ENCODE measurements around the gene TSPOAP1. TPM values are rescaled to one million over a fixed set of nuclear protein-coding genes. Genes with fewer than 3 reads are reported as not detected.

Gene TSPOAP1
- total RNA-seq, 4 donors from 2014 or later: 11.4 to 16.3 (median 13.0) TPM

DNA sequence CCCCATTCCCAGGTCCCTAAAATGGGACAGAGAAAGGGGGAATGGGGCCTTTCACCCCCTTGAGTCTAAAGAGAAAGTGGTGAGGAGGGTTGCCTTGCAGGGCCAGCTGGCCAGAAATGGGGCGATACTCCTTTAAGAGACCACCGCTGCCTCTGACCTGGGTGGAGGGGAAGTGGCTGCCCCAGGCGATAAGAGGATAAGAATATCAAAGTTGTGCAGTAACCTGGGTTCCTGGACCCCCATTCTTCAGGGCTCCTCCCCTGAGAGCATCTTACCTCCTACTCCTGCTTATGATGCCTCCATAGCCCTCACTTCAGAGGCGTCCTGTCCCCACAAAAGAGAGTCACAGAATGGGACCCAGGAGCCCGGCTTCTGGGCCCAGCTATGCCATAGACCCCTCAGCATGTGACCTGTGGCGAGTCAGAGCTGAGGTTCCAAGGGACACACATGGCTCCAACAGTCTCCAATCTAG lies 5.2 kb upstream of the TSPOAP1 start:
- no peak for DNase-seq (ENCODE audit: low spot score in 2 of 2)
- WGBS, 2 donors: 63 to 67% methylated on average over 6 of the region's 6 CpGs
- Histone ChIP-seq H3K27ac (peak overlapping the region in 1 of 4 donors; percentile 89), H3K36me3 (no peaks in the 10 kb centered on the region), H3K27me3 (peaks cover 0 to 25% of the 10 kb centered on the region in 2 donors), H3K4me3 (peak overlapping the region in 1 of 4 donors; percentile 56), H3K4me1 (peaks cover 0 to 35% (median 19%) of the 10 kb centered on the region in 4 donors), H3K9me3 (no peaks in the 10 kb centered on the region)
- TF ChIP-seq EP300 (IDR thresholded peaks at IDR 0.05) (no peak), POLR2A (IDR thresholded peaks at IDR 0.05) (no peak)
- TF ChIP-seq, protein P1, sequence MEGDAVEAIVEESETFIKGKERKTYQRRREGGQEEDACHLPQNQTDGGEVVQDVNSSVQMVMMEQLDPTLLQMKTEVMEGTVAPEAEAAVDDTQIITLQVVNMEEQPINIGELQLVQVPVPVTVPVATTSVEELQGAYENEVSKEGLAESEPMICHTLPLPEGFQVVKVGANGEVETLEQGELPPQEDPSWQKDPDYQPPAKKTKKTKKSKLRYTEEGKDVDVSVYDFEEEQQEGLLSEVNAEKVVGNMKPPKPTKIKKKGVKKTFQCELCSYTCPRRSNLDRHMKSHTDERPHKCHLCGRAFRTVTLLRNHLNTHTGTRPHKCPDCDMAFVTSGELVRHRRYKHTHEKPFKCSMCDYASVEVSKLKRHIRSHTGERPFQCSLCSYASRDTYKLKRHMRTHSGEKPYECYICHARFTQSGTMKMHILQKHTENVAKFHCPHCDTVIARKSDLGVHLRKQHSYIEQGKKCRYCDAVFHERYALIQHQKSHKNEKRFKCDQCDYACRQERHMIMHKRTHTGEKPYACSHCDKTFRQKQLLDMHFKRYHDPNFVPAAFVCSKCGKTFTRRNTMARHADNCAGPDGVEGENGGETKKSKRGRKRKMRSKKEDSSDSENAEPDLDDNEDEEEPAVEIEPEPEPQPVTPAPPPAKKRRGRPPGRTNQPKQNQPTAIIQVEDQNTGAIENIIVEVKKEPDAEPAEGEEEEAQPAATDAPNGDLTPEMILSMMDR (IDR thresholded peaks at IDR 0.05): no peak

DNA sequence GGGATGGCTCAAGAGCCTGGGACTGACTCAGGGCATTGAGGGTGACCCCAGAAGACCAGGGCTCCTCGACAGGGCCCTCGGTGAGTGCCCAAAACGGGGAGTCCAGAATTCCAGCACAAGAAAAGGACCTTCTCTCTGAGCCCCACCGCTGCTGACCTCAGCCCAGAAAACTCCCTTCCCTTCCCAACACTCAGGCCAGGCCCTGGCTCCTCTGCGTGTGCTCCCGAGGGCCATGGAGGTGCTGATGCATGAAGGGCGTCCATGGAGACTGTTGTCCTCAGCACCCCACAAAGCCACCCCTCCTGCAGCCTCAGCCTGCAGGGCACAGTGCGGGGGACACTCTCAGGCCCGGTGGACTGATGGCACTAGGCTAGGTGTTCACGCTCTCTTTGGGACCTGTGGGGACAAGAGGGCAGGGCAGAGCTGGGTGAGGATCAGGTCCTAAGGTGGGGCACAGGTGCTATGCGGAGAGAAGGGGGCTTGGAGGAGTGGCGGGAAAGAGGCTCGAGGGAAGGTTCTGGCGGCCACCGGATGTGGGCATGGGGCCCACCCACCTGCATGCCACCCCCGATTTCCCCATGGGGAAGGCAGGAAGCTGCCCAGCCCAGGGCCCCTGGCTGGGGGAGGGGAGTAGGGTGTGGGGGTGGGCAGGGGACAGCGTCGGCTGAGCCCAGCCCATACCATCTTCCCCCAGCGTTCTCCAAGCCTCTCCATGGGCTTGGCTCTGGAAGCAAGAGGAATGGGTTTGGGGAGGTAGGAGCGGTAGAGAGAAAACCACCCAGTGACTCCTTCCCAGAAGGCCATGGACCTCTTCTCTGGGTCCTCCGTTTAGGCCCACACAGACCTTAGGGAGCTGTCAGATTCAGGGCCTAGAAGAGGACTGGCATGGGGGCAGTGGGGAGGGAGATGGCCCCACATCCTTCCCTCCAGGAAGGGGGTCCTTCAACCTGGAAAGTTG lies 4.5 kb upstream of the TSPOAP1 start:
- no peaks in the 10 kb centered on the region for H3K36me3 ChIP-seq
- H3K4me3 ChIP-seq: peak overlapping the region in 2 of 4 donors; percentile 52 to 56
- H3K27me3 ChIP-seq: peaks cover 0 to 32% of the 10 kb centered on the region in 2 donors
- H3K27ac ChIP-seq: peak overlapping the region in 2 of 4 donors; percentile 76 to 89
- peaks cover 0 to 30% (median 17%) of the 10 kb centered on the region in 4 donors for H3K4me1 ChIP-seq
- no peak for DNase-seq (ENCODE audit: low spot score in 2 of 2)
- no peaks in the 10 kb centered on the region for H3K9me3 ChIP-seq
- WGBS, 2 donors: 62 to 74% methylated on average over 15 to 20 of the region's 21 CpGs
- TF ChIP-seq POLR2A (IDR thresholded peaks at IDR 0.05): no peak
- TF ChIP-seq, protein P1 (IDR thresholded peaks at IDR 0.05): no peak
- TF ChIP-seq EP300 (IDR thresholded peaks at IDR 0.05): no peak

DNA sequence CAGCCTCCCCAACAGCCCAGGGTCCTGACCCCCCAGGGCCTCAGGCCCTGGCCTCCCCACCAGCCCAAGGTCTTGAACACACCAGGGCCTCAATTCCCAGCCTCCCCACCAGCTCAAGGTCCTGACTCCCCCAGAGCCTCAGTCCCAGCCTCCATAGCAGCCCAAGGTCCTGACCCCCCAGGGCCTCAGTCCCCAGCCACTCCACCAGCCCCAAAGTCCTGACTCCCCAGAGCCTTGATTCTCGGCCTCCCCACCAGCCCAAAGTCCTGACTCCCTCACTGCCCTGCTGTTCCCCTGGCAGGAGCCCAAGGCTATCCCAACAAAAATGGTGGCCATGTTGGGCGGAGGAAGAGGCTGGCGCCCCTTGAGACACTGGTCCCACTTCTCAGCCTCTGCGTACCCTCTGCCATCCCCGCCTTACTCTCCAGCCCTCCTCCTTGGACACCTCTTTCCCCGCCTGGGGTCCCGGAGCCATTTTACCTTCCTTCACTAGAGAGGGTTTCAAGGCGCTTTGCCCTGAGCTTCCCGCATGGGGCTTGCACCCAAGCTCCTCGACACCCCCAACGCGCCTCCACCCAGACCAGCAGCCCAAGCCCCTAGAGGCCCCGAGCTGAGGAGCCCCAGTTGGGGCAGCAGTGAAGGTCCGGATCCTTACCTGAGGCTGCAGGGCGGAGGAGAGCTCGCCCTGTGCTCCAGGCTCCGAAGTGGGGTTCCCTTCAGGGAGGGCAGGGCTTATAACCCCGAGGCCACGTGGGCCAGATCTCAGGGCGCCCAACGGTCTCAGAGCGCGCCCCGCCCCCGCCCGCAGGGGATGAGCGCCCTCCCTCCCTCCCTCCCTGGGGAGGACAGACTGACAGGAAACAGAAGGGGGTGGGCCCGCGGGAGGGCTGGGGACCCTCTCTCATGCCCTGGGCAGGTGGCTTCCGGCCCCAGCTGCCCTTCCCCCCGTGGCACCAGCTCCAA lies 3.5 kb upstream of the TSPOAP1 start:
- WGBS, 2 donors: 68 to 87% methylated on average over 16 to 26 of the region's 31 CpGs
- peaks cover 0 to 39% of the 10 kb centered on the region in 2 donors for H3K27me3 ChIP-seq
- H3K4me3 ChIP-seq: peak overlapping the region; percentile 24 to 56 (median 47)
- TF ChIP-seq EP300 (IDR thresholded peaks at IDR 0.05): peak; percentile 25 to 81
- TF ChIP-seq, protein P1 (IDR thresholded peaks at IDR 0.05): no peak
- peak; percentile 71 to 73 for TF ChIP-seq POLR2A (IDR thresholded peaks at IDR 0.05)
- peak overlapping the region in 3 of 4 donors; percentile 72 to 89 (median 76) for H3K27ac ChIP-seq
- H3K4me1 ChIP-seq: peaks cover 0 to 30% (median 11%) of the 10 kb centered on the region in 4 donors
- H3K9me3 ChIP-seq: no peaks in the 10 kb centered on the region
- DNase-seq (ENCODE audit: low spot score in 2 of 2): peak; percentile 43 to 52
- no peaks in the 10 kb centered on the region for H3K36me3 ChIP-seq

DNA sequence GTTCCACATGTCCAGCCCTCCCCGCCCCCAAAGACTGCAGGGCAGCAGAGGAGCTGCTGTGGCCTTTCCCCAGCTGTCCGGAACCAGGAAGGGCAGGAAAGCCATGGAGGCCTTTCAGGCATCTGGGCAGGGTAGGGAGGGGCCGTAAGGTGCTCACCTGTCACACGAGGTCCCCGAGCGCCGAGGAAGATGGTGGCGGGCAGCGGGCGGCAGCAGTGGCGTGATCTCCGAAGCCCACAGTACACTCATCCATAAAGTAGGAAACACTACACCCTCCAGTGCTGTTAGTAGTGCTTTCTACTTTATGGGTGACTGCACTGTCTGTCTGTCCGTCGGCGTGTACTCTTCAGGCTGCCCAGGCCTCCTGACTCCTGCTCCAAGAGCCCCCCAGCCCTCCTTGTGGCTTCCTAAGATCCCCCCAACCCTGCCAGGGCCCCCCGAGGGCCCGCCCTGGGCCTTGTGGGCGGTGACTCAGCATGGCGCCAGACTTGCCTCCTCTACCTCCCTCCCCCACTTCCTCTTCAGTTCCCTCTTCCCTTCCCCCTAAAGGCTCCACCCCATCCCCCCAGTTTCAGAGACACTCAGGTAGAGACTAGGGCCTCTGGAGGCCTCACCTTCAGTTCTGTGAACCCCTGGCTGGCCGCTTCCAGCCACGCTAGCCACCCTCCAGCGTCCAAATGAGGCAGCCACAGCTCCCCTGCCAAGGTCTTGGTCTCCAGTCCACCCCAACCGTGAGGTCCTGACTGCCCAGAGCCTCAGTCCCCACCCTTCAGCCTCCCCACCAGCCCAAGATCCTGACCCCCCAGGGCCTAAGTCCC lies 2.6 kb upstream of the TSPOAP1 start:
- Histone ChIP-seq H3K27me3 (peaks cover 0 to 39% of the 10 kb centered on the region in 2 donors), H3K36me3 (no peaks in the 10 kb centered on the region), H3K4me1 (peaks cover 0 to 21% (median 8%) of the 10 kb centered on the region in 4 donors), H3K4me3 (peak overlapping the region; percentile 24 to 56 (median 47)), H3K27ac (peak overlapping the region in 3 of 4 donors; percentile 72 to 79 (median 76)), H3K9me3 (no peaks in the 10 kb centered on the region)
- TF ChIP-seq EP300 (IDR thresholded peaks at IDR 0.05): no peak
- TF ChIP-seq, protein P1 (IDR thresholded peaks at IDR 0.05): no peak
- no peak for TF ChIP-seq POLR2A (IDR thresholded peaks at IDR 0.05)
- 64 to 79% methylated on average over 22 to 23 of the region's 23 CpGs for WGBS, 2 donors
- DNase-seq (ENCODE audit: low spot score in 2 of 2): no peak

Measured in tibial nerve (tissue), 4 donors.